Body of pancreas (tissue), 4 donors: ENCODE results near the gene MSI2. TPM values are rescaled to one million over a fixed set of nuclear protein-coding genes. Genes with fewer than 3 reads are reported as not detected.

Experiments used
- ATAC-seq: fragments of 150-250 bp; one replicate; pipeline ENCODE4 v1.9.1; 2016
- DNase-seq, 4 donors: peaks; one replicate each; pipeline ENCODE4 v3.0.0-alpha.2; 2019
- H3K27ac ChIP-seq, 4 donors: fragments of 200-600 bp; sonication (generic); 1 replicate in 3 of 4; 2 replicates in 1 of 4; pipeline versions ENCODE4 v1.5.1 to v1.6.1; 2016 to 2019; ENCODE audit warnings: mild to moderate bottlenecking in 1 of 4, mixed read lengths in 1 of 4, moderate library complexity in 1 of 4
- H3K27me3 ChIP-seq, 2 donors: fragments of 200-600 bp; sonication (generic); one replicate each; pipeline ENCODE4 v1.6.0; 2016; ENCODE audit warnings: mild to moderate bottlenecking in 1 of 2
- H3K36me3 ChIP-seq, 2 donors: fragments of 200-600 bp; sonication (generic); replicated peaks in 1 of 2; 2 replicates each; pipeline ENCODE4 v1.5.1; 2016; ENCODE audit warnings: low read depth in 2 of 2; ENCODE audit not compliant: insufficient read depth in 1 of 2
- H3K4me1 ChIP-seq: fragments of 200-600 bp; sonication (generic); one replicate; pipeline ENCODE4 v1.6.0; 2016
- H3K4me3 ChIP-seq, 2 donors: fragments of 200-600 bp; sonication (generic); 1 replicate in 1 of 2; 2 replicates in 1 of 2; pipeline ENCODE4 v1.5.1; 2016 to 2019
- H3K9me3 ChIP-seq, 3 donors: fragments of 200-600 bp; sonication (generic); 1 replicate in 2 of 3; 2 replicates in 1 of 3; pipeline ENCODE4 v1.5.1; 2016
- POLR2A ChIP-seq, 3 donors: fragments of 450-650 bp; IDR thresholded peaks; one replicate each; pipeline ENCODE4 v1.6.1; 2016; ENCODE audit warnings: antibody characterized with exemption in 3 of 3, mild to moderate bottlenecking in 2 of 3
- WGBS, 2 donors: methylation state at CpG; one replicate each; pipeline ENCODE4 v1.1.5; 2017; 5-methylcytosine and 5-hydroxymethylcytosine counted together
- intact Hi-C: fragments of 100-400 bp; cut with DNase I; formaldehyde crosslinking; loops from one replicate; pipeline ENCODE4 v1.15.1; 2023
- total RNA-seq, 2 donors: library from RNA; depleted of rRNA; stranded (reverse); fragments of >200 nt; gene quantifications; one replicate each; pipeline ENCODE4 v1.1.0, GENCODE V29; 2016
- TF ChIP-seq, protein P1 (sequence below), 7 experiments: fragments of 450-650 bp in 4 of 7; fragments of 200-600 bp in 3 of 7; sonication (generic) in 3 of 7; IDR thresholded peaks; one replicate each; pipeline ENCODE4 v1.5.1; 2016 to 2019; ENCODE audit warnings: antibody characterized with exemption in 7 of 7

Gene MSI2
- total RNA-seq, 2 donors from 2014 or later, result 21.1 to 28.5 TPM

DNA sequence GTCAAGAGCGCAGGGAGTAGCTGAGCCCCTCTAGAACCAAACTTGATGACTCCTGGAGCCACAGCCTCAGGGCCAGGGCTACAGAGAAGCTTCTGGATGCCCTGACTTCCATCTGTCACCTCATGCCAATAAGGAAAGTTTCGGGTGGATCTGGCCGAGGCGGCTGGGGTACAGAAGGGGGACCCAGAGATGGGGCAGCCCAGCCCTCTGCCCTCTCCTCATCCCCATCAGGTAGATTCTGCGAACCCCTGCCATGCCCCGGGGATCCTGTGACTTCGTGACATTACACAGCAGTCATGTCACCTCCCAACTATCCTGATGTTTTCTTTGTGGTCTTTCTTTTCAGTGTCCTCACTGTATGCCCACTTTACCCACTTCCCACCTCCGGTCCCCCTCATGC lies 374.4 kb downstream of the MSI2 start:
- no peak for ATAC-seq
- whole genome bisulfite sequencing, 2 donors, result 91 to 96% methylated on average over 7 to 8 of the region's 8 CpGs
- no peak overlapping the region for H3K27ac ChIP-seq
- no peak for DNase-seq
- H3K9me3 ChIP-seq, result no peaks in the 10 kb centered on the region
- no peak overlapping the region for H3K4me3 ChIP-seq
- H3K4me1 ChIP-seq, result no peaks in the 10 kb centered on the region
- TF ChIP-seq, protein P1, sequence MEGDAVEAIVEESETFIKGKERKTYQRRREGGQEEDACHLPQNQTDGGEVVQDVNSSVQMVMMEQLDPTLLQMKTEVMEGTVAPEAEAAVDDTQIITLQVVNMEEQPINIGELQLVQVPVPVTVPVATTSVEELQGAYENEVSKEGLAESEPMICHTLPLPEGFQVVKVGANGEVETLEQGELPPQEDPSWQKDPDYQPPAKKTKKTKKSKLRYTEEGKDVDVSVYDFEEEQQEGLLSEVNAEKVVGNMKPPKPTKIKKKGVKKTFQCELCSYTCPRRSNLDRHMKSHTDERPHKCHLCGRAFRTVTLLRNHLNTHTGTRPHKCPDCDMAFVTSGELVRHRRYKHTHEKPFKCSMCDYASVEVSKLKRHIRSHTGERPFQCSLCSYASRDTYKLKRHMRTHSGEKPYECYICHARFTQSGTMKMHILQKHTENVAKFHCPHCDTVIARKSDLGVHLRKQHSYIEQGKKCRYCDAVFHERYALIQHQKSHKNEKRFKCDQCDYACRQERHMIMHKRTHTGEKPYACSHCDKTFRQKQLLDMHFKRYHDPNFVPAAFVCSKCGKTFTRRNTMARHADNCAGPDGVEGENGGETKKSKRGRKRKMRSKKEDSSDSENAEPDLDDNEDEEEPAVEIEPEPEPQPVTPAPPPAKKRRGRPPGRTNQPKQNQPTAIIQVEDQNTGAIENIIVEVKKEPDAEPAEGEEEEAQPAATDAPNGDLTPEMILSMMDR (IDR thresholded peaks at IDR 0.05), result no peak
- no peak for TF ChIP-seq POLR2A (IDR thresholded peaks at IDR 0.05)
- no peaks in the 10 kb centered on the region for H3K27me3 ChIP-seq
- no peaks in the 10 kb centered on the region for H3K36me3 ChIP-seq
- intact Hi-C loops, result no loop called here

DNA sequence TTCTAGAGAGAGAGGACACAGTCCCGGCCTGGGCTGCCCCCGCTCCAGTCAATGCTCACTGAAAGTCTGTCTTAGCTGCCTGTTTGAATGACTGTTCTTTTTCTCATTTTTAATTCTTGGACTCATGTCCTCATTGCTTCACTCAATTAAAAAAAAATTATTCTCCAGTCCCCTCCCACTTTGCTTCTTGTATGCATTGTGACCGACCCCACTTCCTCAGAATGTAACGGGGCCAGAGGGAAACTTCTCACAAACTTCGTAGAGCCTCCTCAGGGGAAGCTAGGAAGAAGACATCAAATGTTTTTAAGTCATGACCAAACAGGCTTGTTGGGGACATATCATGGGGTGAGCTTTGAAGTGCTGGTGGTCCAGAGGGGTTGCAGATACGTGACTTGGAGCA lies 375.5 kb downstream of the MSI2 start:
- H3K4me3 ChIP-seq, result no peak overlapping the region
- no peak overlapping the region for H3K27ac ChIP-seq
- WGBS, 2 donors, result 78 to 91% methylated on average over 6 of the region's 6 CpGs
- ATAC-seq (no peak), DNase-seq (no peak)
- no peaks in the 10 kb centered on the region for H3K4me1 ChIP-seq
- no peak for TF ChIP-seq POLR2A (IDR thresholded peaks at IDR 0.05)
- TF ChIP-seq, protein P1 (IDR thresholded peaks at IDR 0.05), result no peak
- no peaks in the 10 kb centered on the region for H3K9me3 ChIP-seq
- intact Hi-C loops, result no loop called here
- H3K36me3 ChIP-seq, result no peaks in the 10 kb centered on the region
- no peaks in the 10 kb centered on the region for H3K27me3 ChIP-seq

DNA sequence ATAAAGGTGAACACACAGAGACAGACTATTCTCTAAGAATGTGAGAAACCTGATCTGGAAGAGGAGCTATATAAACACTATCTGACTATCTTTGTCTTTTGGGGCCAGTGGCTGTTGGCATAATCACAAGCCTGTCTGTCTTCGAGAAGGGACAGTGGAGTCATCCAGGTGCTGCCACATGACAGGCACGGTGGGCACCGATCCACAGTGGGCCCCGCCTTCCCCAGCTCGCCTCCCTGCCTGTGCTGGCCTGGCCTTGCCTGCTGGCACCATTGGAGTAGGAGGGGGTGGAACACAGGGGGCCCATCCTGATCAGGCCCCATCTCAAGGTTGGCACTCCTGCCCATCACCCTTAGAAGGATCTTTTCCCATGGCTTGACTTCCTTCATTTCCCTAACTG lies 376.0 kb downstream of the MSI2 start:
- Histone ChIP-seq H3K9me3 (no peaks in the 10 kb centered on the region), H3K36me3 (no peaks in the 10 kb centered on the region), H3K4me1 (no peaks in the 10 kb centered on the region), H3K27ac (no peak overlapping the region), H3K4me3 (no peak overlapping the region), H3K27me3 (no peaks in the 10 kb centered on the region)
- intact Hi-C loops, result no loop called here
- ATAC-seq (no peak), DNase-seq (no peak)
- TF ChIP-seq POLR2A (IDR thresholded peaks at IDR 0.05), result no peak
- TF ChIP-seq, protein P1 (IDR thresholded peaks at IDR 0.05), result no peak
- WGBS, 2 donors, result 89 to 98% methylated on average over 5 of the region's 5 CpGs

DNA sequence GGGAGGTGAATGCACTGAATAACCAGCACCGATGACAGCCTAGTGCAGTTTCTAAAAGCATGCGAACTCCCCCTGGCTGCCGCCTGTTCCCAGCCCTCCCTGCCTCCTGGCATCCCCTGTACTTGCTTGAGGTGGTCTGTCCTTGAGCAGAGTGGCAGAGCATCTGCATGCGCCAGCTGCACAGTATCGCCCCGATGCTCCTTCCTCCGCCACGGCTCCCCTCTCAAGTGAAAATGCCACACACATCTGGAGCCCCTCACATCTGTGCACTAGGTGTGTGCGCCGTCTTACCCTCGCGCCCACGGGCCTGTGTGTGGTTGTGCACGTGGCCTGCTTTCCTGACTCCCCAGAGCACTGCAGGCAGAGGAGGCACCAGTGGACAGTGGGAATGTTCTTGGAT lies 376.9 kb downstream of the MSI2 start:
- TF ChIP-seq, protein P1 (IDR thresholded peaks at IDR 0.05), result no peak
- TF ChIP-seq POLR2A (IDR thresholded peaks at IDR 0.05), result no peak
- 91 to 97% methylated on average over 12 to 14 of the region's 14 CpGs for WGBS, 2 donors
- Histone ChIP-seq H3K9me3 (no peaks in the 10 kb centered on the region), H3K27ac (no peak overlapping the region), H3K4me1 (no peaks in the 10 kb centered on the region), H3K27me3 (no peaks in the 10 kb centered on the region), H3K36me3 (no peaks in the 10 kb centered on the region), H3K4me3 (no peak overlapping the region)
- intact Hi-C loops, result no loop called here
- ATAC-seq, result no peak
- no peak for DNase-seq

DNA sequence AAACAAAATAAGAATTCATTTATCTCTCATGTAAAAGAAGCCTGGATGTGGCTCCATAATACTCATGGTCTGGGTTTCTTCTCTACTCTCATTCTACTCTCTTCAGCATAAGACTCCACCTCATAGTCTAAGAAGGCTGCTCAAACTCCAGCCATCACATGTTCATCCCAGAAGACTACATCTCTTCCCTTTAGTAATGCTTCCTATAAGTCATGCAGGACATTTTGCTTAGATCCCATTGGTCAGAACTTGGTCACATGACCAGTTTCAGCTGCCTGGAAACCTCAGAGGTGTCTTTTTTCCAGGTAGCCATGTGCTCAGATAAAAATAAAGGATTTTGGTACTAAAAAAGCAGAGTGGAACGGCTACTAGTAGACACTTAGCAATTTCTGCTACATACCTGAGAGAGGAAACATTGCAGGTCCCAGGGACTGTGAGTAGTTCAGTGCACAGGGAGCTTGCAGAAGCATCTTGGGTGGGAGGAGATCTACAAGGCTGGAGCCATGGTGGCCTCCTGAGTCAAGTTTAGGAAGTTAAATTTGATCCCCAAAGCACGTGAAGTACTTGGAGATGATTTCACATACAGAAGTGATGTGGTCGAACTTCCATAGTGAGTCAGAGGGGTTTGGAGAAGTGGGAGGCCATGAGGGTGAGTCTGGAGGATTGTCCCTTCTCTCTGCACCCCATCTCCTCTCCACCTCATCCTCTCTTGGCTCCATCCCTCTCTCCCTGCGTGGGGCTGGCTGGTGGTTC lies 378.6 kb downstream of the MSI2 start:
- Histone ChIP-seq H3K36me3 (no peaks in the 10 kb centered on the region), H3K4me1 (no peaks in the 10 kb centered on the region), H3K27ac (no peak overlapping the region), H3K4me3 (no peak overlapping the region), H3K9me3 (no peaks in the 10 kb centered on the region), H3K27me3 (no peaks in the 10 kb centered on the region)
- DNase-seq (no peak), ATAC-seq (no peak)
- intact Hi-C loops, result no loop called here
- WGBS, 2 donors, result 69 to 87% methylated on average over 4 of the region's 4 CpGs
- TF ChIP-seq, protein P1 (IDR thresholded peaks at IDR 0.05), result no peak
- TF ChIP-seq POLR2A (IDR thresholded peaks at IDR 0.05), result no peak
